Measurements from ENCODE around the gene MYO9B.

MYO9B gene

DNA sequence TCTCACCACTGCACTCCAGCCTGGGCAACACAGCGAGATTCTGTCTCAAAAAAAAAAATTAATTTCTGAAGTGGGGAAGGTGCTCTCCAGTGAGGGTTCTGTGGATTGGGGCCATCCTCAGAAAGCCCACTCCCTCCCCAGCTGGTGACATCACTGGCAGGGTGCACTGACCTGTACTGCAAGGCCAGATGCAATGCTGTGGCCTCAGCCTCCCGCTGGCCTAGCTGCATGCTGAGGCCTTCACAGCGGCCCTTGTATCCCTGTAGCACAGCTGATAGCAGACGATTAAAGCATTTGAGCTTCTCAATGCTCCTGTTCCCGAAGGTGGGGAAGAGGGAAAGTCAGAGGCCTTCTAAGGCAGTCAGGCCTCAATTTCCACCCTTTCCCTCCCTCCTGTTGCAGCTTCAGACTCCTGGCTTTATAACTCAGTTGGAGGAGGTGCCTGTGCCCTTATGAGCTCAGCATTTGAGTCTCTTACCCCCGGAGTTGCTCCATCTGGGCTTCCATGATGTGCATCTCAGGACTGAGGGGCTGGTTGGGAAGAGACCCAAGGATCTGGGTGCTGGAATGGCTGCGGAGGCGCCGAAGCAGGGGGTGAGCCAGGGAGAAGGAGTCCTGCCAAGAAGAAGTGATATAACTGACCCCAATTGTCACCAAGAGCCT lies 183.7 kb downstream of the MYO9B start:
- Histone ChIP-seq H3K9me2 (replicated peaks; ENCODE audit: low read depth, low read length) (no peaks in the 10 kb centered on the region), H3K4me1 (ENCODE audit: insufficient read depth, low read length, poor library complexity, severe bottlenecking) (no peaks in the 10 kb centered on the region), H2AFZ (ENCODE audit: low read length) (no peak overlapping the region), H3K79me2 (ENCODE audit: insufficient read depth, low read length) (no peaks in the 10 kb centered on the region), H3K4me2 (ENCODE audit: low read depth, low read length, poor library complexity, severe bottlenecking) (no peak overlapping the region), H3K4me3 (ENCODE audit: low read length, poor library complexity, severe bottlenecking) (no peak overlapping the region), H3K27me3 (ENCODE audit: insufficient read depth, low read length, poor library complexity, severe bottlenecking) (no peaks in the 10 kb centered on the region), H3K9ac (ENCODE audit: low read depth, low read length, poor library complexity, severe bottlenecking) (no peak overlapping the region), H3K36me3 (ENCODE audit: insufficient read depth, low read length) (no peaks in the 10 kb centered on the region), H3F3A (ENCODE audit: low read depth) (no peaks in the 10 kb centered on the region), H4K20me1 (ENCODE audit: insufficient read depth, low read length, poor library complexity, severe bottlenecking) (no peaks in the 10 kb centered on the region), H3K9me3 (ENCODE audit: insufficient read depth, low read depth, low read length) (peaks cover 4% of the 10 kb centered on the region; the same call in 1 of the 2 replicates)
- no peak for TF ChIP-seq EZH2phosphoT487 (IDR thresholded peaks at IDR 0.05; ENCODE audit: borderline replicate concordance)
- TF ChIP-seq, protein P1, sequence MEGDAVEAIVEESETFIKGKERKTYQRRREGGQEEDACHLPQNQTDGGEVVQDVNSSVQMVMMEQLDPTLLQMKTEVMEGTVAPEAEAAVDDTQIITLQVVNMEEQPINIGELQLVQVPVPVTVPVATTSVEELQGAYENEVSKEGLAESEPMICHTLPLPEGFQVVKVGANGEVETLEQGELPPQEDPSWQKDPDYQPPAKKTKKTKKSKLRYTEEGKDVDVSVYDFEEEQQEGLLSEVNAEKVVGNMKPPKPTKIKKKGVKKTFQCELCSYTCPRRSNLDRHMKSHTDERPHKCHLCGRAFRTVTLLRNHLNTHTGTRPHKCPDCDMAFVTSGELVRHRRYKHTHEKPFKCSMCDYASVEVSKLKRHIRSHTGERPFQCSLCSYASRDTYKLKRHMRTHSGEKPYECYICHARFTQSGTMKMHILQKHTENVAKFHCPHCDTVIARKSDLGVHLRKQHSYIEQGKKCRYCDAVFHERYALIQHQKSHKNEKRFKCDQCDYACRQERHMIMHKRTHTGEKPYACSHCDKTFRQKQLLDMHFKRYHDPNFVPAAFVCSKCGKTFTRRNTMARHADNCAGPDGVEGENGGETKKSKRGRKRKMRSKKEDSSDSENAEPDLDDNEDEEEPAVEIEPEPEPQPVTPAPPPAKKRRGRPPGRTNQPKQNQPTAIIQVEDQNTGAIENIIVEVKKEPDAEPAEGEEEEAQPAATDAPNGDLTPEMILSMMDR (conservative IDR thresholded peaks at IDR 0.05; ENCODE audit: low read length), result no peak

- H3F3A ChIP-seq (ENCODE audit: low read depth), result no peaks in the 10 kb centered on the region
- no peak overlapping the region for H3K4me3 ChIP-seq (ENCODE audit: low read length, poor library complexity, severe bottlenecking)
- no peaks in the 10 kb centered on the region for H4K20me1 ChIP-seq (ENCODE audit: insufficient read depth, low read length, poor library complexity, severe bottlenecking)
- H3K9me2 ChIP-seq (replicated peaks; ENCODE audit: low read depth, low read length), result no peaks in the 10 kb centered on the region
- no peaks in the 10 kb centered on the region for H3K79me2 ChIP-seq (ENCODE audit: insufficient read depth, low read length)
- no peak overlapping the region for H3K9ac ChIP-seq (ENCODE audit: low read depth, low read length, poor library complexity, severe bottlenecking)
- H3K27me3 ChIP-seq (ENCODE audit: insufficient read depth, low read length, poor library complexity, severe bottlenecking), result no peaks in the 10 kb centered on the region
- H3K4me1 ChIP-seq (ENCODE audit: insufficient read depth, low read length, poor library complexity, severe bottlenecking), result peaks cover 6% of the 10 kb centered on the region
- no peak overlapping the region for H3K4me2 ChIP-seq (ENCODE audit: low read depth, low read length, poor library complexity, severe bottlenecking)
- peaks cover 4% of the 10 kb centered on the region; the same call in 1 of the 2 replicates for H3K9me3 ChIP-seq (ENCODE audit: insufficient read depth, low read depth, low read length)
- no peak for TF ChIP-seq EZH2phosphoT487 (IDR thresholded peaks at IDR 0.05; ENCODE audit: borderline replicate concordance)
- TF ChIP-seq, protein P1 (conservative IDR thresholded peaks at IDR 0.05; ENCODE audit: low read length), result no peak
- H3K36me3 ChIP-seq (ENCODE audit: insufficient read depth, low read length), result no peaks in the 10 kb centered on the region
- no peak overlapping the region for H2AFZ ChIP-seq (ENCODE audit: low read length)
Observed at GRCh38 chr19:17259934-17260333, 184.4 kb downstream of the MYO9B start.

DNA sequence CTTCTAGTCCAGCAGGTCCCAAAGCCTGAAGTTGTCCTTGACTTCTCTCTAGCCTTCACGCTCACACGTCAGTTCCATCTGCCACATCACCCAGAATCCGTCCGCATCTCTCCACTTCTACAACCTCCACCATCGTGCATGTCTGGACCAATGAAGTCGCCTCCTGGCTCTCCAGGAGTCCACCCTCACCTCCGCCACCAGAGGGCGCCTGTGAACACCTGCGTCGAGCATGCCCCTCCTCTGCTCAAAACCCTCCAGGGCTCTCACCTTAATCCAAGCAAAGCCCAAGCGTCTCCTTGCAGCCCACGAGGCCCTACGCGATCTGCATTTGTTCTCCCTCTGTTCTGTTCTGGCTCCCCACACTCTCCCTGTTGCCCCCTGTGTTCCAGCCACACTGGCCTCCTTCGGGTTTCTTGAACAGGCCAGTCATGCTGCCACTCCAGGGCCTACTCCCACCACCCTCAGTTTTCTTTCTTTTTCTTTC lies 185.3 kb downstream of the MYO9B start:
- peak overlapping the region; percentile 46 for H3K9ac ChIP-seq (ENCODE audit: low read depth, low read length, poor library complexity, severe bottlenecking)

More for the DNA sequence above, 185.3 kb downstream of the MYO9B start:
- no peaks in the 10 kb centered on the region for H3F3A ChIP-seq (ENCODE audit: low read depth)
- no peaks in the 10 kb centered on the region for H3K79me2 ChIP-seq (ENCODE audit: insufficient read depth, low read length)
- no peaks in the 10 kb centered on the region for H3K27me3 ChIP-seq (ENCODE audit: insufficient read depth, low read length, poor library complexity, severe bottlenecking)
- peaks cover 8% of the 10 kb centered on the region for H3K4me1 ChIP-seq (ENCODE audit: insufficient read depth, low read length, poor library complexity, severe bottlenecking)
- no peaks in the 10 kb centered on the region for H3K9me2 ChIP-seq (replicated peaks; ENCODE audit: low read depth, low read length)
- H3K36me3 ChIP-seq (ENCODE audit: insufficient read depth, low read length), result no peaks in the 10 kb centered on the region
- TF ChIP-seq, protein P1 (conservative IDR thresholded peaks at IDR 0.05; ENCODE audit: low read length), result peak; percentile 87
- no peak for TF ChIP-seq EZH2phosphoT487 (IDR thresholded peaks at IDR 0.05; ENCODE audit: borderline replicate concordance)
- peak overlapping the region; percentile 26 for H3K4me2 ChIP-seq (ENCODE audit: low read depth, low read length, poor library complexity, severe bottlenecking)
- peak overlapping the region; percentile 87 for H2AFZ ChIP-seq (ENCODE audit: low read length)
- no peak overlapping the region for H3K4me3 ChIP-seq (ENCODE audit: low read length, poor library complexity, severe bottlenecking)
- peaks cover 4% of the 10 kb centered on the region; the same call in 1 of the 2 replicates for H3K9me3 ChIP-seq (ENCODE audit: insufficient read depth, low read depth, low read length)
- H4K20me1 ChIP-seq (ENCODE audit: insufficient read depth, low read length, poor library complexity, severe bottlenecking), result no peaks in the 10 kb centered on the region
